T1000 (cell line): ENCODE measurements around the gene TMEM134.

Source experiments
- DNase-seq: peaks from one replicate; lab custom pipeline; 2025; ENCODE audit warnings: mixed read lengths; lab: John Stamatoyannopoulos, UW

TMEM134 gene

DNA sequence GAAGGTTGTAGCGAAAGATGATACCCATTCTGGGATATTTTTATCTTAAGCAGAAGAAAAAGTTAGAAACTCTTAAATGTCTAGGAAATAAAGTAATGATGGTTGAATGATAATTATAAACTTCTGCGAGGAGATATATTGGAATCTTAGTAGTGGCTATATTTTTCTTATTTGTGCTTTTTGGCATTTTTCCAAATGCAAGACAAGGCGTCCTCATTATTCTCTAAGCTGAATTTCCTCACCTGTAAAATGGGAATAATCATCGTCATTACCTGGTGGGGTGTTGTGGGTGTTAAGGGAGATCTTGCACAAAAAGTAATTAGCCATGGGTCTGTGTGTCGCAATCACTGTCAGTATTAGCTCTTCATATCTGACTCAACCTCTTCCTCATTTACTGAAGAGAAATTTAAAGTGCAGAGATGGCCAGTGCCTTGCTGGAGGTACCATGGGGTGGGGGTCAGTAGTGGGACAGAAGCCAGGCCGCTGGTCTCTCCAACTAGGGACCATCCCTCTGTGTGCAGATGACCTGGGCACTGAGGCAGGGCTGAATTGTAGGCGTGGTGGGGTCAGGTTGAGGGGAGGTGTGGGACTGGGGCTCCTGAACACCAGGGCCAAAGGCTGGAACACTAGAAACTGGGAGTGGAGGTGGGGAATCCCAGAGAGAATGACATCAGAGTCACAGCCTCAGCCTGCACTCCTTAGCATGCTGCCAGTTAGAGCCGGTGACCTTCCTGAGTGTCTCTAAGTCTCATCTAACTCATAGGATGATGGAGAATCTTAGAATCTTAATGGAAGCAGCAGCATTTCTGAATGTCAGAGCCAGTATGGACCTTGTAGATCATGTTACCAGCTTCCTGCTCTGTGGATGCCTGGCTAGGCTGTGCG is 32.0 kb upstream of the TMEM134 start:
- no peak for DNase-seq

DNA sequence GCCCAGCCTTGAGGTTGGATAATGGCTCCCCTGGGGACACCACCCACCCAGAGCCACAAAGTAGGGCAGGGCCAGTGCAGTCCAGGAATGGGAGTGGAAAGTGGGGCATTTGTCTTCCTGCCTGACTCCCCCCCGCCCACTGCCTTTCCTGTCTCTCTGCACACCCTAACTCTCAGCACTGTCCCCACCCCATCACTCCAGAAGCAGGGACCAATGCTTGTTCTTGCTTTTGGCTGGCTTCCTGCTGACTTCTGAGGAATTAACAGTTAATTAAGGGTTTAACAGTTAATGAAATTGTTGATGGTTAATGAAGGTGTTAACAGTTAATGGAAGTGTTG is 31.4 kb upstream of the TMEM134 start:
- no peak for DNase-seq

DNA sequence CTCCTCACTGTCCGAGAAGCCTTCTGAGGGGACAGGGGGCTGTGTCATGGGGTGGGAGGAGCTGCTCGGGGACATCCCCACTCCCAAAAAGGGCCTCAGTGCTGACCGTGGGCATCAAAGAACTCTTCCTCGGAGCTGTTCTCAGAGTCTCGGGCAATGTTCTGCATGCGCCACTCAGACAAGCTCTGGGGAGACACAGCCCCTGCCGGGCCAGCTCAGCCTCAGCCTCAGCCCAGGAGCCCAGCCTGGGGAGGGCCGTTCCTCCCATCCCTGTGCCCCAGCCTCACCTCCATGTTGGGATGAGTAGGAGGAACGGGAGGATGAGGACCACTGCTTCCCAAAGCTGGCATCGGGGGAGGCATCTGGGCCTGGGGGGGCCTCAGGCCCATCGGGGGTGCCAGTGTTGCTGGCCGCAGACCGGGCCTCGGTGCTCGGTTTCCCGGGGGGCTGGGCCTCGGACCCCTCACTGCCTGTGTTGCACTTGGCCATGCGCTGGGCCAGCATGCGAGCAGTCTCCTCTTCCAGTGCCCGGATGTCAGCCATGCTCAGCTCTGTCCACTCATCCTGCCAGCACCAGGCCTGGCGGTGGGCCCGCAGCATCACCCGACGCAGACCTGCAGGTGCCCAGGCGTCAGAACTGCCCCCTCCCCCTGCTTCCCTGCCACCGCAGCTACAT is 30.9 kb upstream of the TMEM134 start:
- DNase-seq = no peak

DNA sequence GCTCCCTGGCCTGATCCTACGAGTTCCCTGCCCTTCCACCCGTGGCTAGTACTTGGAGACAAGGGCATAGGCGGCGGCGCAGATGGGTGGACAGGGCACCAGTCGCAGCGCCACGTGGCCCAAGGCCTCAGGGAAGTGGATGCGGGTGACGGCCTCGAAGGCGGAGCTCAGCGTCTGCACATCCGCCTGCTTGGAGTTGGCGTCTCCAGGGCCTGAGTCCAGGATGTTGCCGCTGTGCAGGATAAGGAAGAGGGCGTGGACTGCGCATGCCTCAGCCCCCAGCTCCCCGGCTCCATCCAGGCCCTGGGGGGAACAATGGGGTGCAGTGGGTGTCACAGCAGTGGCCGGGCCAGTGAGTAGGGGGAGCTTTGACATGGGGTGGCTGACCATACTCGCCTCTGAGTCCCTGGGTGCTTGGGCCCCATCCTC is 29.5 kb upstream of the TMEM134 start:
- no peak for DNase-seq

DNA sequence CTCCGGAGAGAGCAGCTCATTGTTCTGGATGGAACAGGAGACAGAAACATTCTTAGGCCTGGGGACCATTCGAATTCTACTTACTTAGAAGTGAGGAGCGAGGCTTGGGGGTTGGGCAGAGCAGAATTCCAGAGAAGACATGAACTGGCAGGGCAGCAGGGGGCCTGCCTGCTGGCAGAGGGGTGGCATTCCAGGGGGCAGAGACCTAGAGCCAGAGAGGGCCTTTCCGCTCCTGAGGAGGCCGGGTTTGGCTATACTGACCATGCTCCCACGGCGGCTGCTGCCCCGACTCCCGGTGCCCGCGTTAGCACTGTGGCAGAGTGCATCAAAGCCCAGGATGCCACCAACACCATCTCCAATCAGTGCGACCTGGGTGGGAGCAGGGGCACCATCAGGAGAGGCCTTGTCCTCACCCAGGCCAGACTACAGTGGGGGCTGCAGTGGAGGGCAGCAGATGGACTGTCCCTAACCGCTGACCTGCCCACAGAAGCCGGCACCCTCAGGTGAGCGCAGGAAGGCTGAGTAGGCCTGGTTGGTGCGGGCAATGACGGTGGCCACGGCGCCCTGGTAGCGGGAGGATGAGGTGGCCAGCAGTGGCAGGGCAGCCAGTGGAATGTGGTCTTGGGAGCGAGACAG is 28.7 kb upstream of the TMEM134 start:
- no peak for DNase-seq

DNA sequence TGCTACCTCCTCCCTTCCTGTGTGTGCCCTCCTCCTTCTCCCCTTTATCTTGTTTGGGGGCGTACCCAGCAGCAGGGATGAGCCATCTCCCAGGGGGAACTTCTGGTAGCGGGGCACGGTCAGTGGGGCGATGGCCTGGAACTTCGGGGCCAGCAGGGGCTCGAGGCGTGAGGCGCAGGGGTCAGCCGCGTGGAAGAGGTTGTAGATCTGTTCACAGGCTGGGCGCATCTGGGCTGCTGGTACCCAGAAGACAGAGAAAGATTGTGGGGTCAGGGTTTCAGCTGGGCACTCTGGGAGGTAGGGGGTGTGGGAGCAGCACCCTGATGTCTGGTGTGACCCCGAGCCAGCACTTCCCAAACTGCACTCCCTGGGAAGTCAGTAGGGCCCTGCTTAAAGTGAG is 27.1 kb upstream of the TMEM134 start:
- DNase-seq = no peak

DNA sequence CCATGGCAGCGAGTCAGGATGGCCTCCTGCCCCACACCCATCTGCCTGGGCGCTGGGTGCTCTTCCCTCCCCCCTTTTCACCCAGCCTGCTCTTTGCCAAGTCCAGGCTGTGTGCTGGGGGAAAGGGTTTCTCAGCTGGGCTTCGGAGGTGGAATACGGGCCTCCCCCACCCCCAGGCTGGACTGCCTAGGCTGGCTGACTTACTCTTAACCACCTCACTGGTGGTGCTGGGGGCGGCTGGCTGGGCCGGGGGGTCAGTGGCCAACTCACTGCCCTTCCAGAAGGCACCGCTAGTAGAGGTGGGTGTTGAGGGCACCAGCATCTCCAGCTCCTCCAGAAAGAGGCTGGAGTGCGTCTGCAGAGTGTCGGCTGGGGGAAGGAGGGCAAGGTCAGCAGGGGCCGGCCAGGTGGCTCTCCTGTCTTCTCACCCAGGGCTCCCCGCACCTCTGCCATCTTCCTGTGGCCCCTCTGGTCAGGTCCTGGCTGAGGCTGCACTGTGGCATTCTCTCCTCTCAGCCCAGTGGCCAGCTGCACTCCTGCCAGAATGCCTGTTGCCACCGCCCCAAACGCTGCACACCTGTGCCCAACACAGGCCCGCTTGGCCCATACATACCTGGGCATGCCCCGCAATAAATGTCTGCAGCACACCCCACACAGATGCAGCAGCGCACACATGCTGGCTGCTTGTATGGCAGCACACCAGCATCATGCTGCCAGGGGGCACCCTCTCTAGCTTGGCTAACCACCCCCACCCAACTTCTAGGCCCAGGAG is 26.4 kb upstream of the TMEM134 start:
- DNase-seq = no peak

DNA sequence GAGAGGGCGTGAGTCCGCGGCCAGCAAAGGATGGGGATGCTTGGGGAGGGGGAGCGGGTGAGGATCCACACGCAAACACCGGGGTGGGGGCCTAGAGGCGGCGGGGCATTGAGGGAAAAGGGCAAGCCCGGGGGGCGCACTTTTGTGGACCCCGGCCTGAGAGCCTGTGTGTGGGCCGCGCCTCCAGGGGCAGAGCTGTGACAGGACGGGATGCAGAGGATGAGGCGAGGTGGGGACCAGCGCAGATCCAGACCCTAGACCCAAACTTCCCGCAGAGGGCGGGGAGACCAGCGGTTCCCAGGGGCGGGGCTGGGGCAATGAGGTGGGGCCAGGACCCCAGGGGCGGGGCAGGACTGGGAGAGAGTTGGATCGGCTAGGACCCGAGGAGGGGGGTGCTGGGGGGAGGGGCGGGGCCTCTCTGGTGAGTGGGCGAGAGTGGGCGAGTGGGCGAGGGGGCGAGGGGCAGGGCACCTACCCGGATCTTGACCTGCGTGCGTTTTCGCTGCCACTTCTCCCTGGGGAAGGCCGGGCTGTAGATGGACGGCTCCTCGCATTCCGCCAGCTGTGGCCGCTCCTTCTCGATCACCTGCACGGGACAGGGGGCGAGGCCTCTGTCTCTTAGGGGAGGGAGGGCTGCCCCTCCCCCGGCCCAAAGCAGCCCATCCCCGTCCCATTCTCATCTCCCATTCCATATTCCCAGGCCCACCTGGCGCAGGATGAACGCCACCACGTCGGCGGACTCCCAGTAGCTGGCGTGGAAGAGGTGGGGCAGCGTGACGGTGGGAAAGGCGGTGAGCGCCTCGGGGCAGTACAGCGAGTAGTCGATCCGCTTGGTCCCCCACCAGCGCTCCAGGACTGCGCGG is 25.6 kb upstream of the TMEM134 start:
- DNase-seq = no peak

DNA sequence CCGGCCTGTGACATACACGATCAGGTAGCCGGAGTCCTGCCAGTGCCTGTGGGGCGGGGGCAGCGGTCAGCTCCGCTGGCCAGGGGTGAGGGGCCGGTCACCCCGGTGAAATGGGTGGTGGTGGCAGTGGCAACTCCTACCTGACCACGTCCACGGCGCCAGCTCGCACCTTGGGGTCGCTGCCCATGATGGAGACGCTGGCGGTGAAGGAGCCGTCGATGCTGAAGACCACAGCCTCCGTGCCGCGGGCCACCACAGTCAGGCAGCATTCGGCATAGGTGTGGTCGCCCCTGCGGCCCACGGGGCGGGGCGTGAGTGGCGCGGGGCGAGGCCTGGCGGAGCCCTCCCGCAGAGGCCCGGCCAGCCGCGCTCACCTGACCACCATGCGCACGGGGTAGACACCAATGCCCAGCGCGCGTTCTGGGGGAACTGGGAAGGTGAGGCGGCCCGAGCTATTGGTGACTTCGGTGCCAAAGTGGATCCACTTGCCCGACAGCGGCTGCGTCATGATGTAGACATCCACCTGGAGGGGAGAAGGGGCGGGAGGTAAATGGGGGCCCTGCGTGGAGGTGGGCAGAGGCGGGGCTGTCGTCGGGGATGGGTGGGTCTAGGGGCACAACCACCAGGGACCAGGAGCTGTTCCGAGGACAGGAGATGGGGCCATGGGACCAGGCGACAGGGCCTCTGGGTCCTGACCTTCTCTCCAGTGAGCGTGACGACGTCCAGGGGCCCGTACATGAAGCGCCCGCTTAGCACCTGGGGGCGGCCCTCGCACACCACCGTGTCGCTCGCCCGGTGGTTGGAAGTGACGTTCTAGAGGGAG is 24.7 kb upstream of the TMEM134 start:
- DNase-seq = no peak

DNA sequence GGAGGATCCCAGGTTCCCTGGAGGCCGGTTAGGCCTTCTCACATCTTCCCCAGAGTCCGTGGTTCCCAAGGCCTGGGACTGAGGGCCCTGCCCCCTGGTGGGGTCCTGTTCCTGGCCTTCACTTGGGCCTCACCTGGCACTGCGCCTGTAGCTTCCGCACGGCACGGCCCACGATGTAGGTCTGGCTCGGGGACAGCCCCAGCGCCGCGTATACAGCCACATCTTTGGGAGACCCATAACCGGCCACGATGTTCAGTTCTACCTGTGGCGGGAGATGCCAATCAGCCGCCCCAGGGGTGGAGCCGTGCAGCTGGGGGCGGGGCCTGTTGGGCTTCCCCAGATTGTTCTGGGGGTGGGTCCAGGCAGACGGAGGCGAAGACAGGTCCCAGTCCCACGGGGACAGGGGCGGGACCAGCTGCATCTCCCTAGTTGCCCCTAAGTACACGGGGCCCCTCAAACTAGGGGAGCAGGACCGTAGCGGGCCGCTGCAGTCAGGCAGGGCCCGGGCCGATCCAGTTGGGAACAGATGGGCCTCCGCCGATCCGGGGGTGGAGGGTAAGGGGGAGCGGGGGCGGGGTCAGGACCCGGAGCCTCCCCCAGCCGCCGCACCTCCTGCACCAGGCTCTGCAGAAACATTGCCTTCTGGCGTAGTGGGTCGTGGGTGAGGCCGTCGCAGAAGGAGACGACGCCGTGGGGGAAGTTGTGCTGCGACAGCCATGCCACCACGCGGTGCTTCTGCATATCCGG is 23.9 kb upstream of the TMEM134 start:
- no peak for DNase-seq

DNA sequence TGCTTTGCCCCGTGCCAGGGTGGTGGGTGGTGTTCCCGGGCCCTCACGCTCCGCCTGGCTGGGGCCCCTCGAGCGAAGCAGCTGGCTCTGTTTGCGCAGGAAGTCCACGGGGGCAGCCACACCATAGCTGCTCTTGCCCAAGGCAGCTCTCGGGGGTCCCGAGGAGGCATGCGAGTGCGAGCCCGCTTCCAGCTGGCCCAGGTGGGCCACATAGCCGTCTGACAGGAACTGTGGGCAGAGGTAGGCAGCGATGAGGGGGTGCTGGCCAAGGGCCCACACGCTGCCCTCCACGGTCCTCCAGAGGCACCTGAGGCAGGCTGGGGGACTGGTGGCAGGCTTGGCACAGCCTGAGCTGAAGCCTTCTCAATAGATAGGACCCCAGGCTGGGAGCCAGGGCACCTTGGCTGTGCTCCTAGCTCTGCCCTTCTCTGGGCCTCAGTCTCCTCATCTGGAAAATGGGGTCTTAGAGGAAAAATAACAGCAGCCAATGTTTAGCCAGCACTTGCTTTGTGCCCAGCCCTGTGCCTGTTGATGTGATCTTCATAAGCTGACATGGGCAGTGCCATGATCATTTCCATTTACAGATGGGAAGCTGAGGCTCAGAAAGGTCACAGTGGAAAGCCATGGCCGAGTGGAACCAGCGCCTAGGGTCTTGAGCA is 23.1 kb upstream of the TMEM134 start:
- DNase-seq = no peak

DNA sequence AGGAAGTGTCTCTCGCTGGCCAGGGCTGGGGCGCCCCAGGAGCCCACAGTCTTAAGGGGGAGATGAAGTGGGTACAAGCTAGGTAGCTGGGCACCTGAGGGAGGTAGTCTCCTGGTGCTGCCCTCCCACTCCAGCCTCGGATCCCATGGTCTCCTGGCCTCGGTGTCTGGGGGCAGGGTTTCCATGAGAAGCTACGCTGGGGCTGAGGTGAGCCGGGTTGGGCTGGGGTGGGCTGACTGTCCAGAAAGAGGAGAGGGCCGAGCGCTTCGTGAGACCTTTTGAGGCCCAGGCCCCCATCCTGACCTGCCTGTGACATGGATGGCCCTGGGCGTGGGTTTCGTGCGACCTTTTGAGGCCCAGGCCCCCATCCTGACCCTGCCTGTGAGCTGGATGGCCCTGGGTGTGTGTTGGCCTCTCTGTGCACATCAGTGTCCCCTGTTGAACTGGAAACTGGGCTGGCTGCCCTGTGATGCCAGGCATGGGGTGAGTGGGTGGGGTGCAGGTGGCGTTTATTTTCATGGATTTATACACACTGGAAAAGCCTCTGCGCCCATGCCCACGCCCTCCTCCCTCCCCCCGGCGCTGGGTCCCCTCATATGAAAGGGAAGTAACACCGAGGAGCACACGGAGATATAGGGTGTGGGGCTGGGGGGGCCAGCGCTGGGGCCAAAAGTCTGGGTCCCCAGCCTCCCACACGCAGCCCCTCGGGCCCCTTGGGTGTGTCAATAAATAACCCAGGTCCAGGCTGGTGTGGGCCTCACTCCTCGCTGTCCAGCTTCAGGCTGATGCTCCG is 22.4 kb upstream of the TMEM134 start:
- no peak for DNase-seq

DNA sequence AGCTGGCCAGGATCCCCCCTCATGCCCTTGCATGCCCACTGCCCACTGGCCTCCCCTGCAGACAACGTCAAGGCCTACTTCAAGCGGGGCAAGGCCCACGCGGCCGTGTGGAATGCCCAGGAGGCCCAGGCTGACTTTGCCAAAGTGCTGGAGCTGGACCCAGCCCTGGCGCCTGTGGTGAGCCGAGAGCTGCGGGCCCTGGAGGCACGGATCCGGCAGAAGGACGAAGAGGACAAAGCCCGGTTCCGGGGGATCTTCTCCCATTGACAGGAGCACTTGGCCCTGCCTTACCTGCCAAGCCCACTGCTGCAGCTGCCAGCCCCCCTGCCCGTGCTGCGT is 21.6 kb upstream of the TMEM134 start:
- no peak for DNase-seq

DNA sequence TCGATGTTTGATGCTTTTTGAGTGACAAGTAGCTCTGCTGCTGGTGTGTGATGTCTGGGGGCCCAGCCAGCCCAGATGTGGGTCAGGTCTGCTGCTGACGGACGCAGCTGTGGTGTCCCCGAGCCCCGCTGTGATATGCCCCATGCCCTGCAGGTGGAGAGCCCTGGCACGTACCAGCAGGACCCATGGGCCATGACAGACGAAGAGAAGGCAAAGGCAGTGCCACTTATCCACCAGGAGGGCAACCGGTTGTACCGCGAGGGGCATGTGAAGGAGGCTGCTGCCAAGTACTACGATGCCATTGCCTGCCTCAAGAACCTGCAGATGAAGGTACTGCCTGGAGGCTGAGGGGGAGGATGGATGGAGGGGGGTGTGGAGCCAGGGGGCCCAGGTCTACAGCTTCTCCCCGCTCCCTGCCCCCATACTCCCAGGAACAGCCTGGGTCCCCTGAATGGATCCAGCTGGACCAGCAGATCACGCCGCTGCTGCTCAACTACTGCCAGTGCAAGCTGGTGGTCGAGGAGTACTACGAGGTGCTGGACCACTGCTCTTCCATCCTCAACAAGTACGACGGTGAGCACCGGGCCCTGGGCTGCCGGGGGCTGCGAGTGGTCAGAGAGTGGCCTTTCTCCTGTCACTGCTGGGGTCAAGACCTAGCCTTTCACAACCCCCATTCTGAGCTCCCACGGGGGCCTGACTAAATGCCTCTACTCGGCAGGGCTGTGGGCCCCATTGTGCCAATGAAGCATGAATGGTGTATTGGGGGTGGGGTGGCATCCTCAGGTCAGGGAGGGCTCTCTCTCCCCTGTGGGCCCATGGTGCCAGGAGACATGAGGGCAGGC is 21.1 kb upstream of the TMEM134 start:
- DNase-seq = no peak

DNA sequence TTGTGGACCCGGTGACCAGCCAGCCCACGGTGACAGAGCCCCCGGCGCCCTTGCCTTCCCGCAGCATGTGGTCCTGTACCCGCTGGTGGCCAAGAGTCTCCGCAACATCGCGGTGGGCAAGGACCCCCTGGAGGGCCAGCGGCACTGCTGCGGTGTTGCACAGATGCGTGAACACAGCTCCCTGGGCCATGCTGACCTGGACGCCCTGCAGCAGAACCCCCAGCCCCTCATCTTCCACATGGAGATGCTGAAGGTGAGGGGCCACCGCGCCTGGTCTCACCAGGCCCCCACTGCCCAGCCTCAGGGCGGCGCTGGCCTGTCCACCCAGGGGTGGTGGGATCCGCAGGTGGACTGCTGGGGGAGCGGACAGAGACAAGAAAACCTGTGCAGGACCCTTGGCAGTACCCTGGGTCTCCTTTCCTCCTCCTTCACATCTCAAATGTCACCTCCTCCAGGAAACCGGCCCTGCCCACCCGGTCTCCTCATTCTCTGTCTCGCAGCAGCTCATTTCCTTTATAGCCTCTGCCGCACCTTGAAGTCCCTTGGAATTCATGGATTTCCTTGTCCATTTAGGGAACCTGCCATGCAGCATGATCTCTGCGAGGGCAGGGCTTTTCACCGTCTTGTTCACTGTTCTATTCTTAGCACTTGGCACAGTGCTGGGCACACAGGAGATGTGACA is 20.3 kb upstream of the TMEM134 start:
- no peak for DNase-seq

DNA sequence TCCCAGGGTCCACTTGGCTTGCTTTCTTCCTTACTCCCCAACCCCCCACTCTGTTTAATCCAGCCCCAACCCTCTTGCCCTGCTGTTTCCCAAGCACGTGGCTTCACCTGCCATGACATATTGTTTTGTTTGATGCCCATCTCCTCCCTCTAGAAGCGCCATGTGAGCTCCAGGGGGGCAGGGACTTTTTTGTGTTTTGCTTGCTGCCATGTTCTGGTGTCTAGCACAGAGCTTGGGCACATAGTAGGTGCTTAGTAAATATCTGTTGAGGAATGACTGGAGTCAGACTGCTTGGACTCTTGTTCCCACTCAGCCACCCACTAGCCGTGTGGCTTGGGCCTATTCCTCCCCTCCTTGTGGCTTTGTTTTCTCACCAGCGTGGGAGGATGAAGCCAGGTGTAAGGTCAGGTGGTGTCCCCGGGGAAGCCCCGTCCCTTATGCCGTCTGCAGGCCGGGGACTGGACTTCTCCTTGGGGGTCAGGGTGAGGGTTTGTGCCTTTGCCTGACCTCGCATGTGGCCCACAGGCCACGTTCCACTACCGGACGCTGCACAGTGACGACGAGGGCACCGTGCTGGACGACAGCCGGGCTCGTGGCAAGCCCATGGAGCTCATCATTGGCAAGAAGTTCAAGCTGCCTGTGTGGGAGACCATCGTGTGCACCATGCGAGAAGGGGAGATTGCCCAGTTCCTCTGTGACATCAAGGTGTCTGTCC is 17.6 kb upstream of the TMEM134 start:
- no peak for DNase-seq
